Ureter (tissue), 1 donor: ENCODE measurements around the gene HSPG2. TPM values are rescaled to one million over a fixed set of nuclear protein-coding genes. Genes with fewer than 3 reads are reported as not detected.
"Not testable (repeated sequence)": the region's sequence is repeated elsewhere in the genome, so short reads cannot be mapped to it uniquely, and the experiment has no call there.

Source experiments
- DNase-seq: peaks from one replicate; pipeline ENCODE4 v3.0.0-alpha.2; 2020; ENCODE audit warnings: low spot score
- total RNA-seq: library from RNA; stranded (reverse); gene quantifications from one replicate; pipeline ENCODE4 v1.2.4, GENCODE V29; 2023
- donor health status: DM: yes; HTN: yes; CAD: no.

The HSPG2 gene
- total RNA-seq, 1 donor from 2014 or later: 298 TPM

DNA sequence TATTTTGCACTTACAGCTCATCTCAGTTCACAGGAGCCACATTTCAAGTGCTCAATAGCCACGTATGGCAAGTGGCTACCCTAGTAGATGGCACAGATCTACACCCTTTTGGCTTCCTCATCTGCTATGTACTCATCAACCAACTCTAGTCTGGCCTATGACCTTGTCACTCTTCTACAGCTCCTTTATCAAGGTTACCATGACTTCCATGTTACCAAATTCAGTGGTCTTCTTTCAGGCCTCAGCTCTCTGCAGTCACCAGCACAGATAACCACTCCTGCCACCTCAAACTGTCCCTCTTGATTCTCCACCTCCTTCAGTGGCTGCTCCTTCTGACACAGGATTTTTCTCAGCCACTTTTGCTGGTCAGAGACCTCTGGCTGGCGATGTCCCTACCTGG is 142.5 kb downstream of the HSPG2 start:
- DNase-seq: no peak

- no peak for DNase-seq
Measured at GRCh38 chr1:21793104-21793503, 144.0 kb downstream of the HSPG2 start.

DNA sequence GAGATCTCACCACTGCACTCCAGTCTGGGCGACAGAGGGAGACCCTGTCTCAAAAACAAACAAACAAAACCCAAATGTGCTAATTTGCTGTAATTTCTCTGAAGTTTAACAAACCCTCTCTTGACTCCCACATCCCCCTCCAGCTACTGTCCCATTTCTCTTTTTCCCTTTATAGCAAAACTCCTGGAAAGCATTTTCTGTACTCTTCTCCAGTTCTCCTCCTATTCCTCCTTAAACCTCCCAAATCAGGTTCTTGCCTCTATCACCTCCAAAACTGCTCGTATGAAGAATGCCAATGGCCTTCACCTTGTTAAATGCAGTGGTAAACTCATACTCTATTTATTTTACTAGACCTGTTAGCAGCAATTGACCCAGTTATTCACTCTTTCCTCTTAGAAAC is 150.5 kb downstream of the HSPG2 start:
- no peak for DNase-seq

- DNase-seq: not testable (repeated sequence)
Measured at GRCh38 chr1:21785764-21786163, 151.3 kb downstream of the HSPG2 start.

DNA sequence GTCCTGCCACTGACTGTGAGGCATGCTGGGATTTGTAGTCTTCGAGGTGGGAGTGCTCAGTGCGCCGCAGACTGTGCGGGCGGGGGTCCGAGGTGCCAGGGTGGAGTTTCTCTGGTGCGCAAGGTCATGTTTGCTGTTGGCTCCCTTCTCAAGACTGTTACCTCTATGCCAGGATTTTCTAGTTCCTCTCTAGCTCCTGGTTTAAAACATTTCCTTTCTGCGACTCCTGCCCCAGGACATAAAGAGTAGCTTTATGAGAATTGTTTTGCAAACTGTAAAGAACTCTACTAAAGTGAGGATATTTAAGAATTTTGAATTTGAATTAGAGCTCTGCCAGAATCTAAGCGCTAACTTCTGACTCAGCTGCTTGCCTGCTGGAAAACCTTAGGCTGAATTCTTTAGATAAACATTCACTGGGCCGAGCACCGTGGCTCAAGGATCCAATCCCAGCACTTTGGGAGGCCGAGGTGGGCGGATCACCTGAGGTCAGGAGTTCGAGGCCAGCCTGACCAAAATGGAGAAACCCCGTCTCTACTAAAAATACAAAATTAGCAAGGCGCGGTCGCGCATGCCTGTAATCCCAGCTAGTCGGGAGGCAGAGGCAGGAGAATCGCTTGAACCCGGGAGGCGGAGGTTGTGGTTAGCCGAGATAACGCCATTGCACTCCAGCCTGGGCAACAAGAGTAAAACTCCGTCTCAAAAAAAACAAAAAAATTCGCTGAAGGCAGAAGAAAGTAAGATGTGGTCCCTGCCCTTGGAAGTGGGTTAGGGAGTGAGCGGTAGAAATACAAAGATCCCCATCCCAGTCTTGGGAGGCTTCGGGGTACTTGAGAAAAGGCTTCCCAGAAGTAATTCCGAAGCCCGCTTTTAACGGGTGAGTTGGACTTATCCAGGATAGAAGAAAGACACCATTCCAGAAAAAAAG is 153.2 kb downstream of the HSPG2 start:
- no peak for DNase-seq

GRCh38 chr1:21782868-21783678 is 154.0 kb downstream of the HSPG2 start, which contains the start of gene USP48:
Gene USP48, minus strand, starts transcription at chr1:21783149. Its CDS starts 192 bp downstream, at chr1:21782957.
- DNase-seq: peak; percentile 98

DNA sequence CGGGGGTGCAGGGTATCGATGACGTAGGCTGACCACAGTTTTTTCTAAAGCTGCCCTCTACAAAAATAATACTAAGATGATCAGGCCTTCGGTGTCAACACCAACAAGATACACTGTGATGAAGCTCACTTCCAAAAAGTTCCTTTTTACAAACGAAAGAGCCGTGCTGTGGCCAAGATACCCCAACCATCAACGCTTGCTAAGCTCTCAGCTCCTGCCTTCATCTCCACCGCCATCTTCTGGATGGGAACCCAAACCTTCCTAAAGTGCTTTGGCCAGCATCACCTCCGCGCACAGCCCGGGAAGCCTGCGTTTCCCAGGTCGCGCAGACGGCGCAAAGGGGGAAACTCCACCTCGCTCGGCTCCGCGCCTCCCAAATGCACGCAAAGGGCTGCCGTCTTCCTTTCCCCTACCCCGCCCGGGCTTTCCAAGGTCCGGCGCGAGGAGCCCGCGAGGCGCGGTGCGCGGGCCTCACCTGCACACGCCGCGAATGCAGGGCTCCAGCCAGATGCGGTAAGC is 154.7 kb downstream of the HSPG2 start:
- peak; percentile 56 for DNase-seq

DNA sequence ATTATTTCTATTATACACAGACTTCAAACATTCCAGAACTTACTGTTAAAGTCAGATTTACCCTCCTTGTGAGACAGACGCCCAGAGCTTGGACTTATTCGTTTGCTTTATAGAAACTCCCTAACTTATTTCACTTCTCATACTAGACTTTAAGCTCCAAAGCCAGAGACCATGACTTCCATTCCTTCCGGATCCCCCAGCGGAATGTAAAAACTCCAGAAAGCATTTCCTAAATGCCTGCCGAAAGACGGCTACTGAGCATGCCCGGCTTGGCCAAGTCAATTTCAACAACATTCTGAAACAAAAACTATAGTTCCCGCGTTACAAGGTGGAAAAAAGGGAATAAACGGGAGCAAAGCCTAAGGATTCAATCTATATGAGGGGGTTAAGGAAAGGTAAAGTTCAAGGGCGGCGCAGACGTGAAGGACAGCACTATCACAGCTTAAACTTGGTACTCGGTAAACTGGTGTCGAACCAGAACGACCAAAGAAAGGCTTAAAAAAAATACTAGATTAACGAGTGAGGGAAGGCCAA is 155.2 kb downstream of the HSPG2 start:
- no peak for DNase-seq

GRCh38 chr1:21779613-21780521 is 157.2 kb downstream of the HSPG2 start:
- no peak for DNase-seq

DNA sequence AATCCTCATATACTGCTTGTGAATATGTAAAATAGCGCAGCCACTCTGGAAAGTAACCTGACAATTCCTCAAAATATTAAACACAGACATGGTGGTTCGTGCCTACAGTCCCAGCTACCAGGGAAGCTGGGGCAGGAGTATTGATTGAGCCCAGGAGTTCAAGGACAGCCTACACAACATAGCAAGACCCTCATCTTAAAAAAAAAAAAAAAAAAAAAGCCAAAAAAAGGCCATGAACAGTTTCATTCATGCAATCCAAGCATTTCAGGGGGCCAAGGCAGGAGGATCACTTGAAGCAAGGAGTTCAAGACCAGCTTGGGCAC is 158.7 kb downstream of the HSPG2 start:
- no peak for DNase-seq

DNA sequence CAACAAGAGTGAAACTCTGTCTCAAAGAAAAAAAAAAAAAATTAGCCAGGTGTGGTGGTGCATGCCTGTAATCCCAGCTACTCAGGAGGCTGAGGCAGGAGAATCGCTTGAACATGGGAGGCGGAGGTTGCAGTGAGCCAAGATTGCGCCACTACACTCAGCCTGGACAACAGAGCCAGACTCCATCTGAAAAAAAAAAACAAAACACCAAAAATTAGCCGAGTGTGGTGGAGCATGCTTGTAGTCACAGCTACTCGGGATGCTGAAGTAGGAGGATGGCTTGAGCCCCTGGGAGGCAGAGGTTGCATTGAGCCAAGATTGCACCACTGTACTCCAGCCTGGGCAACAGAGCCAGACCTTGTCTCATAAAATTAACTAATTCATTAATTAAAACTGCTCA is 160.2 kb downstream of the HSPG2 start:
- DNase-seq: not testable (repeated sequence)

- no peak for DNase-seq
Measured at GRCh38 chr1:21775985-21776562, 161.0 kb downstream of the HSPG2 start.

- DNase-seq: no peak
Measured at GRCh38 chr1:21775550-21775914, 161.6 kb downstream of the HSPG2 start.

GRCh38 chr1:21774835-21775549 is 162.1 kb downstream of the HSPG2 start:
- DNase-seq: no peak

- no peak for DNase-seq
Measured at GRCh38 chr1:21773585-21773984, 163.5 kb downstream of the HSPG2 start.

Other genes starting within 250 kb of the HSPG2 start
- gene USP48, start 154.2 kb downstream of the HSPG2 start, total RNA-seq: 93.8 TPM
- gene LDLRAD2, start 125.0 kb downstream of the HSPG2 start, total RNA-seq: 1.1 TPM
- gene CELA3B, start 39.7 kb upstream of the HSPG2 start, total RNA-seq: not detected
- gene CELA3A, start 64.3 kb upstream of the HSPG2 start, total RNA-seq: not detected
- 326 TPM for gene CDC42, start 115.4 kb upstream of the HSPG2 start, total RNA-seq
- 3.7 TPM for gene WNT4, start 205.8 kb upstream of the HSPG2 start, total RNA-seq